SK-N-SH (cell line): ENCODE results near the gene NDUFV2. TPM values are rescaled to one million over a fixed set of nuclear protein-coding genes. Genes with fewer than 3 reads are reported as not detected.

ENCODE experiments used
- CTCF ChIA-PET: fragments of 300-600, 350-600 bp; formaldehyde crosslinking; extraction: SDS; loops from one replicate; lab custom pipeline; 2021; lab: Yijun Ruan, JAX
- POLR2A ChIA-PET: fragments of 350-600 bp; sonication (Branson Sonifier 250); formaldehyde crosslinking; extraction: SDS; loops from one replicate; lab custom pipeline; 2020; ENCODE audit warnings: antibody characterized with exemption, inconsistent platforms; lab: Yijun Ruan, JAX
- DNase-seq: peaks from one replicate; pipeline ENCODE4 v3.0.0; 2012
- H2AFZ ChIP-seq: fragments of 200-600 bp; sonication (generic); 2 replicates; pipeline ENCODE4 v1.8.1; 2016; ENCODE audit warnings: antibody characterized with exemption, mild to moderate bottlenecking, low read depth
- H3F3A ChIP-seq: fragments of 200-600 bp; sonication (generic); replicated peaks from 2 replicates; pipeline ENCODE3; 2016; ENCODE audit warnings: antibody characterized with exemption, mild to moderate bottlenecking; ENCODE audit not compliant: insufficient read depth
- H3K27ac ChIP-seq, 2 experiments: fragments of 200-500 bp in 1 of 2; fragments of 200-600 bp in 1 of 2; sonication (Bioruptor generic) in 1 of 2; sonication (generic), shearing (Covaris generic) in 1 of 2; 2 replicates each; pipeline versions ENCODE4 v1.5.1 to v1.6.1; 2014 to 2016; ENCODE audit warnings: low read depth in 2 of 2, inconsistent platforms in 1 of 2, low read length in 1 of 2, mild to moderate bottlenecking in 1 of 2, mixed read lengths in 1 of 2
- H3K27me3 ChIP-seq: fragments of 200-600 bp; sonication (generic), shearing (Covaris generic); 2 replicates; pipeline ENCODE4 v1.6.1; 2016; ENCODE audit warnings: mixed run types; ENCODE audit not compliant: insufficient read depth
- H3K36me3 ChIP-seq, 2 experiments: fragments of 200-500 bp in 1 of 2; fragments of 200-600 bp in 1 of 2; sonication (Bioruptor generic) in 1 of 2; sonication (generic) in 1 of 2; replicated peaks in 1 of 2; 2 replicates each; pipeline versions ENCODE3 to v1.5.1; 2014 to 2016; ENCODE audit warnings: low read length in 1 of 2, mild to moderate bottlenecking in 1 of 2; ENCODE audit not compliant: insufficient read depth in 2 of 2, control insufficient read depth in 1 of 2
- H3K4me1 ChIP-seq, 2 experiments: fragments of 200-500 bp in 1 of 2; fragments of 200-600 bp in 1 of 2; sonication (Bioruptor generic) in 1 of 2; sonication (generic), shearing (Covaris generic) in 1 of 2; 2 replicates each; pipeline versions ENCODE4 v1.5.1 to v1.6.1; 2014 to 2016; ENCODE audit warnings: low read depth in 1 of 2, low read length in 1 of 2, mixed run types in 1 of 2; ENCODE audit not compliant: insufficient read depth in 2 of 2, control insufficient read depth in 1 of 2
- H3K4me2 ChIP-seq: fragments of 200-600 bp; sonication (generic), shearing (Covaris generic); 2 replicates; pipeline ENCODE4 v1.6.1; 2017; ENCODE audit warnings: mixed run types
- H3K4me3 ChIP-seq, 2 experiments: fragments of 200-500 bp in 1 of 2; fragments of 200-600 bp in 1 of 2; sonication (Bioruptor generic) in 1 of 2; sonication (generic), shearing (Covaris generic) in 1 of 2; 2 replicates each; pipeline versions ENCODE4 v1.5.1 to v1.8.1; 2014 to 2016; ENCODE audit warnings: low read depth in 2 of 2, inconsistent platforms in 1 of 2, low read length in 1 of 2, mild to moderate bottlenecking in 1 of 2, mixed read lengths in 1 of 2, moderate library complexity in 1 of 2
- H3K79me2 ChIP-seq: fragments of 200-600 bp; sonication (generic); 2 replicates; pipeline ENCODE4 v1.8.1; 2017; ENCODE audit warnings: mild to moderate bottlenecking; ENCODE audit not compliant: insufficient read depth
- H3K9ac ChIP-seq: fragments of 200-600 bp; sonication (generic); 2 replicates; pipeline ENCODE4 v1.6.1; 2017; ENCODE audit warnings: mixed run types
- H3K9me2 ChIP-seq: fragments of 200-600 bp; sonication (generic); 2 replicates; pipeline ENCODE4 v1.6.1; 2017; ENCODE audit warnings: mixed run types
- H3K9me3 ChIP-seq: fragments of 200-600 bp; sonication (generic); 2 replicates; pipeline ENCODE4 v1.6.1; 2017; ENCODE audit warnings: mixed run types, mild to moderate bottlenecking, moderate library complexity
- H4K20me1 ChIP-seq: fragments of 200-600 bp; sonication (generic); 2 replicates; pipeline ENCODE4 v1.6.1; 2017; ENCODE audit warnings: mild to moderate bottlenecking, mixed run types; ENCODE audit not compliant: insufficient read depth
- ELF1 ChIP-seq: IDR thresholded peaks from 2 replicates; pipeline ENCODE4 v1.4.0; 2012
- EP300 ChIP-seq, 2 experiments: IDR thresholded peaks; 2 replicates each; pipeline versions ENCODE4 v1.4.0 to v1.6.1; 2012; ENCODE audit warnings: borderline replicate concordance in 1 of 2, low read depth in 1 of 2, low read length in 1 of 2
- EZH2phosphoT487 ChIP-seq: fragments of 200-600 bp; sonication (generic); IDR thresholded peaks from 2 replicates; pipeline ENCODE4 v1.6.1; 2017; ENCODE audit warnings: low read depth, mixed run types, mild to moderate bottlenecking, antibody characterized with exemption, moderate library complexity, borderline replicate concordance
- IRF3 ChIP-seq: fragments of 150-350 bp; IDR thresholded peaks from 2 replicates; pipeline ENCODE4 v1.6.1; 2016; ENCODE audit warnings: mild to moderate bottlenecking, low read depth, low read length
- JUND ChIP-seq: IDR thresholded peaks from 2 replicates; pipeline ENCODE4 v1.4.0; 2012
- MAX ChIP-seq: IDR thresholded peaks from 2 replicates; pipeline ENCODE4 v1.4.0; 2012; ENCODE audit warnings: low read depth
- PBX3 ChIP-seq: IDR thresholded peaks from 2 replicates; pipeline ENCODE4; 2012
- POLR2AphosphoS5 ChIP-seq: IDR thresholded peaks from 2 replicates; pipeline ENCODE4 v1.6.1; 2012; ENCODE audit warnings: low read depth, low read length
- RAD21 ChIP-seq: IDR thresholded peaks from 2 replicates; pipeline ENCODE4 v1.6.1; 2012; ENCODE audit warnings: mild to moderate bottlenecking, low read length
- REST ChIP-seq: IDR thresholded peaks from 2 replicates; pipeline ENCODE4 v1.6.1; 2012; ENCODE audit warnings: mild to moderate bottlenecking, low read depth, low read length, moderate library complexity
- RXRA ChIP-seq: IDR thresholded peaks from 2 replicates; pipeline ENCODE4 v1.4.0; 2012; ENCODE audit warnings: low read depth, mild to moderate bottlenecking, borderline replicate concordance
- SIN3A ChIP-seq: IDR thresholded peaks from 2 replicates; pipeline ENCODE4 v1.6.1; 2012; ENCODE audit warnings: low read depth, mild to moderate bottlenecking, low read length, moderate library complexity, borderline replicate concordance
- SMC3 ChIP-seq: IDR thresholded peaks from 2 replicates; pipeline ENCODE4 v1.6.1; 2012; ENCODE audit warnings: low read depth, low read length, improper control_type of control experiment
- TAF1 ChIP-seq: IDR thresholded peaks from 2 replicates; pipeline ENCODE4 v1.6.1; 2012; ENCODE audit warnings: low read depth, mild to moderate bottlenecking, low read length, moderate library complexity, borderline replicate concordance
- TCF12 ChIP-seq: IDR thresholded peaks from 2 replicates; pipeline ENCODE4 v1.4.0; 2012
- USF1 ChIP-seq: IDR thresholded peaks from 2 replicates; pipeline ENCODE4 v1.4.0; 2012; ENCODE audit warnings: low read depth, borderline replicate concordance
- ZBTB33 ChIP-seq: IDR thresholded peaks from 2 replicates; pipeline ENCODE4 v1.4.0; 2012; ENCODE audit warnings: low read depth, borderline replicate concordance
- WGBS: methylation state at CpG from one replicate; pipeline ENCODE4 v1.1.6; 2017; ENCODE audit warnings: low lambda C conversion rate; 5-methylcytosine and 5-hydroxymethylcytosine counted together
- polyA plus RNA-seq, 3 experiments: library from polyadenylated mRNA; depleted of rRNA; stranded (reverse); fragments of >200 nt; gene quantifications; 2 replicates each; pipeline ENCODE4 v1.2.3, GENCODE V29; 2012

The NDUFV2 gene
- polyA plus RNA-seq, 1 of the 3 experiments (the other 2 are of a cell fraction) = 101 TPM

GRCh38 chr18:9097349-9097748 is 5.2 kb upstream of the NDUFV2 start (continued):
- TF ChIP-seq JUND = no peak
- TF ChIP-seq IRF3 = no peak
- TF ChIP-seq TCF12 = no peak
- no peak for TF ChIP-seq SMC3
- no peak for TF ChIP-seq USF1
- TF ChIP-seq RAD21 = no peak
- no peak for TF ChIP-seq ZBTB33
- TF ChIP-seq EZH2phosphoT487 = no peak
- no peak for TF ChIP-seq EP300 (IDR thresholded peaks at IDR 0.05; ENCODE audit: borderline replicate concordance in 1 of 2, low read depth in 1 of 2, low read length in 1 of 2)

- H3K79me2 ChIP-seq = peaks cover 32% of the 10 kb centered on the region
- H3K4me2 ChIP-seq = peak overlapping the region; percentile 87; the same call in 1 of the 2 replicates
- CTCF ChIA-PET = interaction anchor here (2.4 kb wide), 1 partner anchor 27 kb away, joined by 13 read pairs; no protein-coding TSS in a partner anchor
- no peaks in the 10 kb centered on the region for H3K9me2 ChIP-seq
- H2AFZ ChIP-seq = no peak overlapping the region
- POLR2A ChIA-PET = no interaction called here
- peaks cover 14% of the 10 kb centered on the region for H3F3A ChIP-seq
- H3K27me3 ChIP-seq = no peaks in the 10 kb centered on the region
- H3K9ac ChIP-seq = no peak overlapping the region
- peaks cover 24% of the 10 kb centered on the region for H4K20me1 ChIP-seq
- no peak overlapping the region for H3K4me3 ChIP-seq
- H3K9me3 ChIP-seq = no peaks in the 10 kb centered on the region
- H3K27ac ChIP-seq = no peak overlapping the region; a peak in 1 of 4 replicates
- H3K36me3 ChIP-seq = peaks cover 6 to 8% of the 10 kb centered on the region in 2 experiments
- WGBS = 89% methylated on average over 3 of the region's 3 CpGs
- DNase-seq = no peak
- H3K4me1 ChIP-seq = peaks cover 7 to 18% of the 10 kb centered on the region in 2 experiments; a peak in 2 of 4 replicates
- TF ChIP-seq IRF3 = no peak
- no peak for TF ChIP-seq REST
- TF ChIP-seq ZBTB33 = no peak
- no peak for TF ChIP-seq PBX3
- TF ChIP-seq SIN3A = no peak
- TF ChIP-seq MAX = no peak
- TF ChIP-seq RXRA = no peak
- no peak for TF ChIP-seq ELF1
- no peak for TF ChIP-seq TAF1
- TF ChIP-seq JUND = no peak
- TF ChIP-seq POLR2AphosphoS5 = no peak
These were observed 1.7 kb upstream of the NDUFV2 start for GRCh38 chr18:9100796-9101195.
